Mucosa of descending colon (tissue), 3 donors: Measurements from ENCODE around the gene PHACTR1. TPM values are rescaled to one million over a fixed set of nuclear protein-coding genes. Genes with fewer than 3 reads are reported as not detected.

Source experiments
- ATAC-seq: fragments of 200-7000 bp; cut with Tn5 transposase; one replicate; pipeline ENCODE4 v1.9.1; 2020; ENCODE audit warnings: mild to moderate bottlenecking, moderate library complexity
- DNase-seq, 3 donors: peaks; one replicate each; pipeline ENCODE4 v3.0.0-alpha.2; 2020
- H3K36me3 ChIP-seq: fragments of 200-600 bp; one replicate; pipeline ENCODE4 v1.8.0; 2021; ENCODE audit warnings: low read depth, mild to moderate bottlenecking
- H3K4me1 ChIP-seq: fragments of 200-600 bp; one replicate; pipeline ENCODE4 v1.8.0; 2021; ENCODE audit warnings: low read depth, mild to moderate bottlenecking
- H3K4me3 ChIP-seq: fragments of 200-600 bp; one replicate; pipeline ENCODE4 v1.8.0; 2021; ENCODE audit warnings: mild to moderate bottlenecking
- H3K9me3 ChIP-seq: fragments of 200-600 bp; one replicate; pipeline ENCODE4 v1.8.0; 2021; ENCODE audit warnings: mild to moderate bottlenecking
- CTCF ChIP-seq: fragments of 200-600 bp; IDR thresholded peaks from one replicate; pipeline ENCODE4 v1.8.0; 2022; ENCODE audit warnings: antibody characterized with exemption, mild to moderate bottlenecking
- intact Hi-C, 2 donors: fragments of 100-400 bp; cut with DNase I in 1 of 2; cut with micrococcal nuclease in 1 of 2; formaldehyde crosslinking; loops; one replicate each; pipeline versions ENCODE4 v1.11.0 to v1.11.1; 2022; cut with DNase I, micrococcal nuclease
- total RNA-seq, 3 donors: library from RNA; stranded (reverse); fragmentation: NEBNext Ultra II Directional in 2 of 3; extraction: Animal tissue kit (Norgen Biotek cat#: 25700) in 2 of 3; gene quantifications; one replicate each; pipeline versions ENCODE4 v1.2.1 to v1.2.4, GENCODE V29; 2021 to 2023
- donor health status: DM: no; HTN: no; CAD: no; lungs with moderate emphysema.
- donor health status: DM: no; HTN: no; CAD: no.
- donor health status: DM: no; HTN: yes; CAD: no.

Gene PHACTR1
- total RNA-seq, 3 donors from 2014 or later = 2.7 to 4.7 (median 3.1) TPM

- DNase-seq (no peak), ATAC-seq (no peak)
- intact Hi-C loops = no loop called here
- no peak for TF ChIP-seq CTCF
- H3K4me3 ChIP-seq = no peak overlapping the region
- no peaks in the 10 kb centered on the region for H3K9me3 ChIP-seq
- no peaks in the 10 kb centered on the region for H3K36me3 ChIP-seq
- H3K4me1 ChIP-seq = no peaks in the 10 kb centered on the region
These were observed 168.4 kb downstream of the PHACTR1 start for GRCh38 chr6:12884983-12885382.

- TF ChIP-seq CTCF = no peak
- no peak overlapping the region for H3K4me3 ChIP-seq
- DNase-seq (no peak), ATAC-seq (no peak)
- intact Hi-C loops = no loop called here
- H3K36me3 ChIP-seq = no peaks in the 10 kb centered on the region
- H3K4me1 ChIP-seq = no peaks in the 10 kb centered on the region
- peaks cover 4% of the 10 kb centered on the region for H3K9me3 ChIP-seq
These were observed 170.6 kb downstream of the PHACTR1 start for GRCh38 chr6:12886961-12887775.

DNA sequence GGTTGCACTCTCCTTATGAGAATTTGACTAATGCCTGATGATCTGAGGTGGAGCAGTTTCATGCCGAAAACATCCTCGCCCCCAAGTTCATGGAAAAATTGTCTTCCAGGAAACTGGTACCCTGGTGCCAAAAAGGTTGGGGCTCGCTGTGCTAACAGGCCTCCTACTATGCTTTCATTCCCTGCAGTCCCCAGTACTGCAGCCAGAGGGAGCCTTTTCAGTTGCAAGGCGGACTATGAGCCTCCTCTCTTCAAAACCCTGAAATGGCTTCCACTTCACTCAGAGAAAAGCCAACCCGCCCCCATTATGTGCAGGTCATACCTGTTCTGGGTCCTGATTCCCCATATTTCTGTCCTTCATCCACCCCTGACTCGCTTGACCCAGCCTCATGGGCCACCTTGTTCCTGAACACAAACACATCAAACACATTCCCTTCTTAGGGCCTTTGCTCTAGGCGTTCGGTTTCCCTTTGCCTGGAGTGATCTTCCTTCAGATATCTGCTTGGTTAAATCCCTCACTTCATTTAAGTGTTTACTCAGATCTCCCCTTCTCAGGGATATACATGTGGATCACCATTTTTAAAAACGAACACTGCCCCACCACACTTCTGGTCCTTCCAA lies 173.7 kb downstream of the PHACTR1 start:
- DNase-seq (peak in 1 of 3 donors; percentile 22), ATAC-seq (no peak)
- peak; percentile 14 for TF ChIP-seq CTCF
- peaks cover 4% of the 10 kb centered on the region for H3K9me3 ChIP-seq
- no peaks in the 10 kb centered on the region for H3K36me3 ChIP-seq
- no peak overlapping the region for H3K4me3 ChIP-seq
- intact Hi-C loops = no loop called here
- H3K4me1 ChIP-seq = no peaks in the 10 kb centered on the region

- ATAC-seq = no peak
- DNase-seq = no peak
- H3K9me3 ChIP-seq = peaks cover 4% of the 10 kb centered on the region
- no peaks in the 10 kb centered on the region for H3K36me3 ChIP-seq
- TF ChIP-seq CTCF = no peak
- intact Hi-C loops = no loop called here
- no peaks in the 10 kb centered on the region for H3K4me1 ChIP-seq
- H3K4me3 ChIP-seq = no peak overlapping the region
These were observed 175.0 kb downstream of the PHACTR1 start for GRCh38 chr6:12891595-12891994.

GRCh38 chr6:12892151-12892550 lies 175.6 kb downstream of the PHACTR1 start:
- TF ChIP-seq CTCF = no peak
- H3K4me1 ChIP-seq = no peaks in the 10 kb centered on the region
- no peaks in the 10 kb centered on the region for H3K36me3 ChIP-seq
- intact Hi-C loops = no loop called here
- H3K4me3 ChIP-seq = no peak overlapping the region
- ATAC-seq (no peak), DNase-seq (no peak)
- H3K9me3 ChIP-seq = peaks cover 4% of the 10 kb centered on the region
